WERI-Rb-1 (cell line): ENCODE data around the gene RAD51AP2.

ENCODE experiments used
- DNase-seq: peaks from one replicate; pipeline ENCODE4 v3.0.0-alpha.2; 2020
- H3K27ac ChIP-seq: fragments of 250-450 bp; sonication (Bioruptor Pico); 2 replicates; pipeline ENCODE4 v1.5.1; 2020; ENCODE audit warnings: mild to moderate bottlenecking, moderate library complexity
- H3K27me3 ChIP-seq: fragments of 250-450 bp; sonication (Bioruptor Pico); 2 replicates; pipeline ENCODE4 v1.5.1; 2021; ENCODE audit warnings: mild to moderate bottlenecking, low read depth, moderate library complexity; ENCODE audit not compliant: insufficient read depth, severe bottlenecking
- H3K36me3 ChIP-seq: fragments of 250-450 bp; sonication (Bioruptor Pico); 2 replicates; pipeline ENCODE4 v1.5.1; 2020; ENCODE audit warnings: mild to moderate bottlenecking, moderate library complexity
- H3K4me3 ChIP-seq: 2 replicates; pipeline ENCODE4 v1.5.1; 2011; ENCODE audit warnings: low read depth, mild to moderate bottlenecking, control low read depth, low read length
- H3K9me3 ChIP-seq: fragments of 250-450 bp; sonication (Bioruptor Pico); 2 replicates; pipeline ENCODE4 v1.5.1; 2021; ENCODE audit warnings: mild to moderate bottlenecking, moderate library complexity; ENCODE audit not compliant: severe bottlenecking
- TF ChIP-seq, protein P1 (sequence below): IDR thresholded peaks from 2 replicates; pipeline ENCODE4 v1.5.1; 2011; ENCODE audit warnings: low read depth, mild to moderate bottlenecking, control low read depth, inconsistent platforms, low read length

Gene RAD51AP2

DNA sequence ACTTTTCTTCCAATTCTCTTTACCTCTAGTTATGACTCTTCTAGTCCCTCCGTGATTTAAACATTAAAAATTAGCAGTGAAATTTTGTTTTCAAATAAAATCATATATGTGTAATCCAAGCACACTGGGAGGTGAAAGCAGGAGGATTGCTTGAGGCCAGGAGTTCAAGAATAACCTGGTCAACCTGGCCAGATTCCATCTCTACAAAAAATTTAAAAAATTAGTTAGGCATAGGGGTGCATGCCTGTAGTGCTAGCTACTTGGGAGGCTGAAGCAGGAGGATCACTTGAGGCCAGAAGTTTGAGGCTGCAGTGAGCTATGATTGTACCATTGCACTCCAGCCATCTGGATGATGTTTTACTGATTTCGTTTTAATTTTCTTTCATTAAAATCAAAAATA lies 15.3 kb upstream of the RAD51AP2 start:
- DNase-seq, result no peak
- no peaks in the 10 kb centered on the region for H3K9me3 ChIP-seq
- H3K27ac ChIP-seq, result no peak overlapping the region
- TF ChIP-seq, protein P1, sequence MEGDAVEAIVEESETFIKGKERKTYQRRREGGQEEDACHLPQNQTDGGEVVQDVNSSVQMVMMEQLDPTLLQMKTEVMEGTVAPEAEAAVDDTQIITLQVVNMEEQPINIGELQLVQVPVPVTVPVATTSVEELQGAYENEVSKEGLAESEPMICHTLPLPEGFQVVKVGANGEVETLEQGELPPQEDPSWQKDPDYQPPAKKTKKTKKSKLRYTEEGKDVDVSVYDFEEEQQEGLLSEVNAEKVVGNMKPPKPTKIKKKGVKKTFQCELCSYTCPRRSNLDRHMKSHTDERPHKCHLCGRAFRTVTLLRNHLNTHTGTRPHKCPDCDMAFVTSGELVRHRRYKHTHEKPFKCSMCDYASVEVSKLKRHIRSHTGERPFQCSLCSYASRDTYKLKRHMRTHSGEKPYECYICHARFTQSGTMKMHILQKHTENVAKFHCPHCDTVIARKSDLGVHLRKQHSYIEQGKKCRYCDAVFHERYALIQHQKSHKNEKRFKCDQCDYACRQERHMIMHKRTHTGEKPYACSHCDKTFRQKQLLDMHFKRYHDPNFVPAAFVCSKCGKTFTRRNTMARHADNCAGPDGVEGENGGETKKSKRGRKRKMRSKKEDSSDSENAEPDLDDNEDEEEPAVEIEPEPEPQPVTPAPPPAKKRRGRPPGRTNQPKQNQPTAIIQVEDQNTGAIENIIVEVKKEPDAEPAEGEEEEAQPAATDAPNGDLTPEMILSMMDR, result no peak
- no peaks in the 10 kb centered on the region for H3K27me3 ChIP-seq
- no peak overlapping the region for H3K4me3 ChIP-seq
- H3K36me3 ChIP-seq, result no peaks in the 10 kb centered on the region

DNA sequence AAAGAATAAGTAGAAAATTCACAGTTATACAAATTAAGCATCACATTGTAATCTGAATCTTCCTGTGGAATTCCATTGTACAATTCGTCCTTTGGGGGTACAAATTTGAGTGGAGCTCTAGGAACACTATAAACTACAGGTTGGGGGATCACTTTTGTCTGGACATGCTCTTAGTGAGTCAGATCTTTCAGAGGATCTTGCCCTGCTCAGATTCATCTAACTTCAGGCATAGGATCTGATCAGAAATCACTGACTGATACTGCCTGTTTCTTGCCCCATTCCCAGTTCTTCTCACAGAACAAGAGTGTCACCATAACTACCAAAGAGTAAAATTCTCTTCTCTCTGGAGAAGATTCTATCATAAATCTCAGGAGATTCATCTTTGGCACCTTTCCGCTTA lies 11.5 kb upstream of the RAD51AP2 start:
- Histone ChIP-seq H3K36me3 (no peaks in the 10 kb centered on the region), H3K4me3 (no peak overlapping the region), H3K27ac (no peak overlapping the region), H3K9me3 (no peaks in the 10 kb centered on the region), H3K27me3 (no peaks in the 10 kb centered on the region)
- TF ChIP-seq, protein P1, result no peak
- DNase-seq, result no peak

DNA sequence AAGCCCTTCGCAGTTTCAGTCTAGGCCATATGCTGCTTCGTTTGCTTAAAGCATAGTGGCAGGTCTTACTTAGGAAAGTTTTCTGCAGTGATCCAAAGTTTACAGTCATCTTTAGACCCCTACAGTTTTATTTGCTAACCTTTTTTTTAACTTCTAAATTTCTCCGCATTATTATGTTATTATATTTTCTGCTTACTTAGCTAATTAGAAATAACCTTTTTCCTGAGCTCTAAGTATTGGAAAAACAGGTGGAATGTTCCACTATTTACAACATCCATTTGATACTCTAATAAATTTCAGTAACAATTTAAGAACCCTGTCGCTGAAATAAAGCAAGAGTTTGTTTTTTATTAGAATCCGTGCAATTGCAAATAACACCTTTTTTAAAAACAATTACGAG lies 4.1 kb upstream of the RAD51AP2 start:
- DNase-seq, result no peak
- TF ChIP-seq, protein P1, result no peak
- Histone ChIP-seq H3K27ac (no peak overlapping the region), H3K9me3 (no peaks in the 10 kb centered on the region), H3K36me3 (no peaks in the 10 kb centered on the region), H3K27me3 (no peaks in the 10 kb centered on the region), H3K4me3 (no peak overlapping the region)

DNA sequence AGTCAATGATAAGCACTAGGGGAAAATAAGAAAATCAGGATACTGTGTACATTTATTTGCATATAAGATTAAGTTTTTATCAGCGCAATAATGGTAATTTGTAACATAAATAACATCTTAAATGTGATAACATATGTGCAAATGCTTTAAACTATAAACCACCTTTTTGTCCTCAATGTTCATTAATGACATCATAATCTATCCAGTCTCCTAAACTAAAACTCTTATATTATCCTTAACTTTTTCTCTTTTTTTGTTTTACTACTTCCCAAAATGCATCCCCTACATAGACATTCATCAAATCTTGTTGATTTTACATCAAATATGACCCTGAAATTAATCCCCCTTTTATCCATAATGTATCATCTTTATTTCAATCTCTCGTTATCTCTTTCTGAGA lies 3.4 kb upstream of the RAD51AP2 start:
- Histone ChIP-seq H3K9me3 (no peaks in the 10 kb centered on the region), H3K27ac (no peak overlapping the region), H3K27me3 (no peaks in the 10 kb centered on the region), H3K36me3 (no peaks in the 10 kb centered on the region), H3K4me3 (no peak overlapping the region)
- TF ChIP-seq, protein P1, result no peak
- no peak for DNase-seq

DNA sequence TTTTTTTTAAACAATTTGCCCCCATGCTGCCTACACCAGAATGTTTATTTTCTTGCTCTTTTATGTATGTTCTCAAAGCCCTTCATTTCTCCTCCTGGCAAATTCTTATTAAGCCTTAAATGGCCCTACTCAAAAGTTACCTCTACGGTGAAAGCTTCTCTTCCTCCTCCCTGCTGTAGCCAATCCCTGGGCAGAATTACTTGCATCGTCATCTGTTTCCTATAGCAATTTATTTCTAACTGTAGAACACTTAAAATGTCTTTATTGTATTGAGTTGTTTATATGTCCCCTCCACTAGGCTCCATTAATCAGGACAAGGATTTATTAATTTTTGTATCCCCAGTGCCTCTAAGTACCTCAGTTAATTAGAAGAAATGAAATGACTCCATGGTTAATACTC lies 2.5 kb upstream of the RAD51AP2 start:
- DNase-seq, result no peak
- no peak overlapping the region for H3K4me3 ChIP-seq
- TF ChIP-seq, protein P1, result no peak
- no peak overlapping the region for H3K27ac ChIP-seq
- no peaks in the 10 kb centered on the region for H3K36me3 ChIP-seq
- no peaks in the 10 kb centered on the region for H3K9me3 ChIP-seq
- no peaks in the 10 kb centered on the region for H3K27me3 ChIP-seq

DNA sequence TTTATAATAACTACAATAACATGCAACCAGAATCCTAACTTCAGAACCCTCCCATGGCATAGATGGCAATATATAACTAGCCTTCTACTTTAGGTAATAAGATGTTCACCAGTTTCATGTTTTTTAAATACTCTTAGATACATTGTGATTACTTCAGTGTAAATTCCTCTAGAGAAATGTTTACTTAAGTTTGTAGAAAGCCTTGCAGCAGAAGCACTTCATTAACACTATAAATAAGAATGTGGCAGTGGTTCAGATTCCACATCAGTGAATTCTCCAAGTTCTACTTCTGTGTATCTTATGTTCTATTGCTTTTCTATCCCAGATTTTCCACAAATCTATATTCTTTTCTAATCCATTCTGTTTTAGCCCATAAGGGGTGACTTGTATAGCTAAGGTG lies 1.2 kb upstream of the RAD51AP2 start:
- no peaks in the 10 kb centered on the region for H3K9me3 ChIP-seq
- no peak for DNase-seq
- TF ChIP-seq, protein P1, result no peak
- no peaks in the 10 kb centered on the region for H3K36me3 ChIP-seq
- H3K27ac ChIP-seq, result no peak overlapping the region
- no peak overlapping the region for H3K4me3 ChIP-seq
- H3K27me3 ChIP-seq, result no peaks in the 10 kb centered on the region
